ENCODE data around the gene HDAC8.

Gene HDAC8

DNA sequence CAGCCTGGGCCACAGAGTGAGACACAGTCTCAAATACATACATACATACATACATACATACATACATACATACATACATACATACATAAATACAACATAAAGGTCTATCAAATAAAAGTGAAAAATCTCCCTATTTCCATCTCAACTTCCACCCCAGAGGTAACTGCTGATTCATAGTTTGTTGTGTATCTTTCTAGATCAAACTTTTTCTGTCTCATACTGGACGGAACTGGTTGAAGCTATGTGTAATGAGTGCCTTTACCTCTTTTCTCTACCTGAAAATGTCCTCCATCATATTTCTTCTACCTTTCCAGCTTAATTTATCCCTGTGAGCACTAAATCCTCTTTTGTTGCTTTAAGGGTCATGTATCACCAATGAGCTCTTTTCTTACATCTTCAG is 102.5 kb downstream of the HDAC8 start:
- H3K4me1 ChIP-seq (ENCODE audit: low read length) = no peaks in the 10 kb centered on the region
- H3K79me2 ChIP-seq (ENCODE audit: low read length) = no peaks in the 10 kb centered on the region
- no peak overlapping the region for H3K4me2 ChIP-seq (ENCODE audit: low read depth, low read length)
- no peak overlapping the region for H3K27ac ChIP-seq (ENCODE audit: low read length)
- no peaks in the 10 kb centered on the region for H3K36me3 ChIP-seq (replicated peaks; ENCODE audit: insufficient read depth, low read length)
- H3K9me2 ChIP-seq (replicated peaks; ENCODE audit: insufficient read depth, low read length) = no peaks in the 10 kb centered on the region
- H3K9me3 ChIP-seq (replicated peaks; ENCODE audit: insufficient read depth, low read length) = no peaks in the 10 kb centered on the region
- TF ChIP-seq CTCF (IDR thresholded peaks at IDR 0.05; ENCODE audit: low read length) (no peak), EZH2phosphoT487 (IDR thresholded peaks at IDR 0.05; ENCODE audit: low read length) (no peak), EZH2 (optimal IDR thresholded peaks at IDR 0.05; ENCODE audit: low read depth, low read length) (no peak)
- no peaks in the 10 kb centered on the region for H3K27me3 ChIP-seq (replicated peaks; ENCODE audit: insufficient read depth, low read length)
- H3K9ac ChIP-seq (ENCODE audit: low read length) = no peak overlapping the region
- no peak overlapping the region for H2AFZ ChIP-seq (ENCODE audit: low read length)
- H3K4me3 ChIP-seq (ENCODE audit: low read length) = no peak overlapping the region
- H4K20me1 ChIP-seq (ENCODE audit: insufficient read depth, low read length) = no peaks in the 10 kb centered on the region
- H3F3A ChIP-seq (ENCODE audit: insufficient read depth, low read length) = no peaks in the 10 kb centered on the region
- no peak for DNase-seq

- no peaks in the 10 kb centered on the region for H4K20me1 ChIP-seq (ENCODE audit: insufficient read depth, low read length)
- H3K79me2 ChIP-seq (ENCODE audit: low read length) = no peaks in the 10 kb centered on the region
- H3K4me3 ChIP-seq (ENCODE audit: low read length) = no peak overlapping the region
- no peak overlapping the region for H2AFZ ChIP-seq (ENCODE audit: low read length)
- H3K4me1 ChIP-seq (ENCODE audit: low read length) = no peaks in the 10 kb centered on the region
- H3F3A ChIP-seq (ENCODE audit: insufficient read depth, low read length) = no peaks in the 10 kb centered on the region
- DNase-seq = no peak
- H3K27me3 ChIP-seq (replicated peaks; ENCODE audit: insufficient read depth, low read length) = no peaks in the 10 kb centered on the region
- TF ChIP-seq EZH2 (optimal IDR thresholded peaks at IDR 0.05; ENCODE audit: low read depth, low read length) (no peak), CTCF (IDR thresholded peaks at IDR 0.05; ENCODE audit: low read length) (no peak), EZH2phosphoT487 (IDR thresholded peaks at IDR 0.05; ENCODE audit: low read length) (no peak)
- H3K4me2 ChIP-seq (ENCODE audit: low read depth, low read length) = no peak overlapping the region
- H3K27ac ChIP-seq (ENCODE audit: low read length) = no peak overlapping the region
- H3K9ac ChIP-seq (ENCODE audit: low read length) = no peak overlapping the region
- H3K9me3 ChIP-seq (replicated peaks; ENCODE audit: insufficient read depth, low read length) = no peaks in the 10 kb centered on the region
- no peaks in the 10 kb centered on the region for H3K9me2 ChIP-seq (replicated peaks; ENCODE audit: insufficient read depth, low read length)
- H3K36me3 ChIP-seq (replicated peaks; ENCODE audit: insufficient read depth, low read length) = no peaks in the 10 kb centered on the region
Observed at GRCh38 chrX:72468607-72469006, 104.0 kb downstream of the HDAC8 start.

DNA sequence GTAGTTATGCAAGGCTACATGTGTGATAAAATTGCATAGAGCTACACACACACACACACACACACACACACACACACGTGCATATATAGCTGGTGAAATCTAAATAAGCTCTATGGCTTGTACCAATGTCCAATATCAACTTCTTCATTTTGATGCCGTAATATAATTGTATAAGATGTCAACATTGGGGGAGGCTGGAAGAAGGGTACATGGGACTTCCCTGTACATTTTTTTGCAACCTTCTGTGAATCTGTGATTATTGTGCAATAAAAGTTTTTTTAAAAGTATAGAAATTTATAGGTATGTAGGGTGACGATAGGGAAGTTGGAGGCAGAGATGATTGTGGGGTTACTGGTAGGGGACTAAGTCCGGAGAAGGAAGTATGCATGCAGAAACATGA is 105.5 kb downstream of the HDAC8 start:
- Histone ChIP-seq H3K4me3 (ENCODE audit: low read length) (no peak overlapping the region), H3K9ac (ENCODE audit: low read length) (no peak overlapping the region), H4K20me1 (ENCODE audit: insufficient read depth, low read length) (no peaks in the 10 kb centered on the region), H3K27ac (ENCODE audit: low read length) (no peak overlapping the region), H3K9me2 (replicated peaks; ENCODE audit: insufficient read depth, low read length) (no peaks in the 10 kb centered on the region), H3F3A (ENCODE audit: insufficient read depth, low read length) (no peaks in the 10 kb centered on the region), H3K4me1 (ENCODE audit: low read length) (no peaks in the 10 kb centered on the region), H3K4me2 (ENCODE audit: low read depth, low read length) (no peak overlapping the region), H3K9me3 (replicated peaks; ENCODE audit: insufficient read depth, low read length) (no peaks in the 10 kb centered on the region), H2AFZ (ENCODE audit: low read length) (no peak overlapping the region), H3K27me3 (replicated peaks; ENCODE audit: insufficient read depth, low read length) (no peaks in the 10 kb centered on the region), H3K79me2 (ENCODE audit: low read length) (no peaks in the 10 kb centered on the region), H3K36me3 (replicated peaks; ENCODE audit: insufficient read depth, low read length) (no peaks in the 10 kb centered on the region)
- TF ChIP-seq EZH2phosphoT487 (IDR thresholded peaks at IDR 0.05; ENCODE audit: low read length) (no peak), CTCF (IDR thresholded peaks at IDR 0.05; ENCODE audit: low read length) (no peak), EZH2 (optimal IDR thresholded peaks at IDR 0.05; ENCODE audit: low read depth, low read length) (no peak)
- no peak for DNase-seq
